Type B pancreatic cell (in vitro differentiated cells): ENCODE results near the gene ZNF41. TPM values are rescaled to one million over a fixed set of nuclear protein-coding genes. Genes with fewer than 3 reads are reported as not detected.

Experiments
- DNase-seq: peaks from one replicate; pipeline ENCODE4 v3.0.0; 2021; ENCODE audit warnings: mixed read lengths; ENCODE audit not compliant: unreplicated experiment; ENCODE audit errors: extremely low spot score
- H3K27ac Mint-ChIP-seq: 2 replicates; pipeline ENCODE4 v1.8.0; 2021; ENCODE audit warnings: mild to moderate bottlenecking, mixed read lengths
- H3K27me3 Mint-ChIP-seq: 2 replicates; pipeline ENCODE4 v1.8.0; 2021; ENCODE audit warnings: mixed read lengths
- H3K36me3 Mint-ChIP-seq: 2 replicates; pipeline ENCODE4 v1.8.0; 2021; ENCODE audit warnings: mixed read lengths
- H3K4me1 Mint-ChIP-seq: one replicate; pipeline ENCODE4 v1.8.0; 2021; ENCODE audit warnings: mixed read lengths; ENCODE audit not compliant: unreplicated experiment
- H3K4me3 Mint-ChIP-seq: 2 replicates; pipeline ENCODE4 v1.8.0; 2021; ENCODE audit warnings: mild to moderate bottlenecking, mixed read lengths
- H3K9me3 Mint-ChIP-seq: 2 replicates; pipeline ENCODE4 v1.8.0; 2021; ENCODE audit warnings: mixed read lengths
- CTCF ChIP-seq: fragments of 200-600 bp; sonication (generic); conservative IDR thresholded peaks from 2 replicates; pipeline ENCODE4 v1.5.0; 2021; ENCODE audit warnings: antibody characterized with exemption, mild to moderate bottlenecking
- total RNA-seq: library from RNA; stranded (reverse); gene quantifications from 2 replicates; pipeline ENCODE4 v1.2.1, GENCODE V29; 2021; ENCODE audit warnings: low replicate concordance

The ZNF41 gene
- total RNA-seq, 1 donor from 2014 or later: 7.5 TPM

GRCh38 chrX:47447607-47448006, 35.4 kb downstream of the ZNF41 start:
- no peaks in the 10 kb centered on the region for H3K27me3 Mint-ChIP-seq
- H3K9me3 Mint-ChIP-seq: peaks cover 19% of the 10 kb centered on the region
- H3K27ac Mint-ChIP-seq: no peak overlapping the region
- no peaks in the 10 kb centered on the region for H3K4me1 Mint-ChIP-seq
- H3K36me3 Mint-ChIP-seq: peaks cover 55% of the 10 kb centered on the region
- no peak overlapping the region for H3K4me3 Mint-ChIP-seq
- TF ChIP-seq CTCF: no peak
- DNase-seq: no peak

DNA sequence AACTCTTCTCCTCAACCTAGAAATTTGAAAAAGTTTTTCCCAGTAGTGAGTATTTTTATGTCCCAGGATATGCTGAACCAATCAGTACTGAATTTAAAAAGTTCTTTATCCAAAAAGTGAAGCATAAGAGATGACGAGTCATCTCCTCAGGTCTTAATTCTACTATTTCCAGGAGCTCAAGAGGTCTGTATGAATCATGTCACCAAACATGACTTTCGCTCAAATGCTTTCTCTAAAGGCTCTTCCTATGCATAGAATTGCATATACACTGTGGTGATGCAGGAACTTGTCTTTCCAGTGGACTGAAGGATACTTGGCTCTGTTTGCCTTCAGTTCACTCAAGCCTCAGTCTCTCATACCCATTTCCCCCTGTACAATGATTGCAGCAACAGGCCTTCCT, 36.1 kb downstream of the ZNF41 start:
- Mint-ChIP-seq H3K9me3 (peaks cover 21% of the 10 kb centered on the region), H3K36me3 (peaks cover 52% of the 10 kb centered on the region), H3K4me3 (no peak overlapping the region), H3K27ac (no peak overlapping the region), H3K4me1 (no peaks in the 10 kb centered on the region), H3K27me3 (no peaks in the 10 kb centered on the region)
- DNase-seq: no peak
- TF ChIP-seq CTCF: no peak

DNA sequence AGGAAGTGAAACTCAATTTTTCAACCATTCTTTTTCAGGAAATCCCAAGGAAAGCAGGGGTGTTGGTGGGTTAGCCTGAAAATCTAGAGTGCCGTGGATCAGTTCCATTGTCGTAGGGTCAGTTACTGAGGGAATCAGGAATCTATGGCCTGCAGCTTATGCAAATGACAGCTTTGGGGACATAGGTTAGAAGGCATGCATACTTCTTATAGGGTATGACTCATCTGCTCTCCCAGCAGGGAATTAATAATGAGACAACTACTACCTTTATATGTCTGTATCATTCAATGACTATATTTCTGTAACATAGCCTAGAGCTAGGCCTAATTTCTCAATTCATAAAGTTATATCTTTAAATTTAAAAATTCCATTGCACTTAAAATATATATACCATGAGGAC, 36.6 kb downstream of the ZNF41 start:
- no peak for DNase-seq
- H3K4me1 Mint-ChIP-seq: no peaks in the 10 kb centered on the region
- no peak overlapping the region for H3K27ac Mint-ChIP-seq
- no peak overlapping the region for H3K4me3 Mint-ChIP-seq
- H3K36me3 Mint-ChIP-seq: peaks cover 51% of the 10 kb centered on the region
- TF ChIP-seq CTCF: no peak
- no peaks in the 10 kb centered on the region for H3K27me3 Mint-ChIP-seq
- H3K9me3 Mint-ChIP-seq: peaks cover 23% of the 10 kb centered on the region

- Mint-ChIP-seq H3K9me3 (no peaks in the 10 kb centered on the region), H3K36me3 (no peaks in the 10 kb centered on the region), H3K27me3 (no peaks in the 10 kb centered on the region), H3K4me3 (no peak overlapping the region), H3K27ac (no peak overlapping the region), H3K4me1 (no peaks in the 10 kb centered on the region)
- DNase-seq: no peak
- TF ChIP-seq CTCF: no peak
Observed at GRCh38 chrX:47430925-47431324, 52.1 kb downstream of the ZNF41 start.

GRCh38 chrX:47422444-47422843, 60.6 kb downstream of the ZNF41 start:
- Mint-ChIP-seq H3K27me3 (no peaks in the 10 kb centered on the region), H3K4me3 (no peak overlapping the region), H3K27ac (no peak overlapping the region), H3K36me3 (peaks cover 3% of the 10 kb centered on the region), H3K4me1 (no peaks in the 10 kb centered on the region), H3K9me3 (peaks cover 26% of the 10 kb centered on the region)
- DNase-seq: no peak
- no peak for TF ChIP-seq CTCF

DNA sequence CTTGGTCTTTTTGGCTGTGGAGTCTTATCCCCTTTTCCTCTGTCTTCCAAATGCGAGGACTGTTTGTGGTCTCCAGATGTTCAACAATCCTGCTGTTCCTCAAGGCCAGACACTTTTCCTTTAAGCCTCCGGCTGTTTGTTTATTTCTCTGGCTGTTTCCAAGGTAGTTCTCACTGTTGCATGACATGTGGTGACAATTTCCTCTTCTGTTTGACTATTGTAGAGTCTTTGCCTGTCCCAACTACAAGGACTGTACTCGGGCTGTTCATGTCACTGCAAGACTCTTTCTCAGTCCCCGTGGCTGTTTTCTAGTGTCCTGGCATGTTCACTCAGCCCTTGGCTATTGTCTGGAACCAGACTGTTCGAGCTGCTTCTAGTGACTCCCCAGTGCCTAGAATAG, 62.1 kb downstream of the ZNF41 start:
- TF ChIP-seq CTCF: no peak
- DNase-seq: no peak
- peaks cover 3% of the 10 kb centered on the region for H3K36me3 Mint-ChIP-seq
- H3K4me3 Mint-ChIP-seq: no peak overlapping the region
- H3K4me1 Mint-ChIP-seq: no peaks in the 10 kb centered on the region
- peaks cover 26% of the 10 kb centered on the region for H3K9me3 Mint-ChIP-seq
- H3K27ac Mint-ChIP-seq: no peak overlapping the region
- H3K27me3 Mint-ChIP-seq: no peaks in the 10 kb centered on the region
